ENCODE data around the gene ZDHHC7.

Gene ZDHHC7

DNA sequence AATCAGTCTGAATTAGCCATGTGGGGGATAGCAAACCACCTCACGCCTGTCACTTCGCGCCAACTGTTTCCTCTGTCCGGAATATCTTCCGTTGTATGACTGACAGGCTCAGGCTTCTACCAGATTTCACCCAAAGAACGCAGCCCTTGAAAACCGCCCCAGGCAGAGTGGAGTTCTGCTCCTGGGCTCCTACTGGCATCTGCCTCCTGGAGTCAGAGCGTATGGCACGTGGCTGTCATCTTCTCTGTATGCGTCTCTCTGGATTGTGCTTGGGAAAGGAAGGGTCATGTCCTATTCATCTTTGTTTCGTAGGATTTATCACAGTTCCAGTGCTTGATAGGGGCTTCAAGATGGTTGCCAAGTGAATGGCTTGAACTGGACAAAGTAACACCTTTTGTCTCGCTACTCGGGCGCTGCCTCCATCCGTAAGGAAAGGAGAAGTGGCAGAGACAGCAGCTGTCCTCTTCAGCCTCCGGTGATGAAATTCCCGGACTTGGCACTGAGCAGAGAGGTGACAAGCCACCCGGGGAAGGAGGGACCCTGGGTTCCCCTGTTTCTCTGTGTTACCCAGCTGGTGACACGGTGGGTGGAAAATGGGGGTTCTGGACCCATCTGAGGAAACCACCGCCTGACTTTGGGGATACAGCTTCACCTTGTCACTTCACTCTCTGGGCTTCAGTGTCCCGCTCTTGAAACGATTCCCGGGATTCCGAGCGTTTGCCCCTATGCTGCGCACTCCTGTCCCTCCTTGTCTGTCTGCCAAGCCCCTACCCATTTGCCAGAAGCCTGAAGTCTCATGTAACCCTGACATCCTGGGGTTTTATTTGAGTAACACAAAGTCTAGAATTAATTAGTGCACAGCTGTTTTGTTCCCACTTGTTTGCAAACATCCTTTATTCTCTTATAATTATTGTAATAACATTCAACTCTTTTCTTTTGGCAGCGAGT lies 30.2 kb upstream of the ZDHHC7 start:
- TF ChIP-seq, protein P1, sequence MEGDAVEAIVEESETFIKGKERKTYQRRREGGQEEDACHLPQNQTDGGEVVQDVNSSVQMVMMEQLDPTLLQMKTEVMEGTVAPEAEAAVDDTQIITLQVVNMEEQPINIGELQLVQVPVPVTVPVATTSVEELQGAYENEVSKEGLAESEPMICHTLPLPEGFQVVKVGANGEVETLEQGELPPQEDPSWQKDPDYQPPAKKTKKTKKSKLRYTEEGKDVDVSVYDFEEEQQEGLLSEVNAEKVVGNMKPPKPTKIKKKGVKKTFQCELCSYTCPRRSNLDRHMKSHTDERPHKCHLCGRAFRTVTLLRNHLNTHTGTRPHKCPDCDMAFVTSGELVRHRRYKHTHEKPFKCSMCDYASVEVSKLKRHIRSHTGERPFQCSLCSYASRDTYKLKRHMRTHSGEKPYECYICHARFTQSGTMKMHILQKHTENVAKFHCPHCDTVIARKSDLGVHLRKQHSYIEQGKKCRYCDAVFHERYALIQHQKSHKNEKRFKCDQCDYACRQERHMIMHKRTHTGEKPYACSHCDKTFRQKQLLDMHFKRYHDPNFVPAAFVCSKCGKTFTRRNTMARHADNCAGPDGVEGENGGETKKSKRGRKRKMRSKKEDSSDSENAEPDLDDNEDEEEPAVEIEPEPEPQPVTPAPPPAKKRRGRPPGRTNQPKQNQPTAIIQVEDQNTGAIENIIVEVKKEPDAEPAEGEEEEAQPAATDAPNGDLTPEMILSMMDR (conservative IDR thresholded peaks at IDR 0.05): no peak
- no peak overlapping the region for H3K27ac ChIP-seq

DNA sequence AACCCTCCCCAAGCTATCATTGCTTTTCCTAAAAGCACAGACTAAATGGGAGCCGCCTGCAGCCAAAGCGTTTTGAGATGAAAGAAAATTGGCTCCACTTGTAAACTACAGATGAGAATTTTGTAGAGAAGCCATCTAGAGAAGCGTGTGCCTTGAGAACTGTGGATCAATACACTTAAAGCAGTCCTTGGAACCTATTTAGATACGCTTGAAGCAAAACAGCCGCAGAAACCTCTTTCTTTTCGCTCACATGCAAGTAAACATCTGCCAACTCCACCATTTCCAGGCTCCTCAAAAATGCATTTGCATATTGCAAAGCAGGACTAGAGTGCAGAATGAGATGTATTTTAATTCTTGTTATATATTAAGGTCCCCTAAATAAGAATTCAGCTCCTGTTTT lies 29.4 kb upstream of the ZDHHC7 start:
- H3K27ac ChIP-seq: no peak overlapping the region
- TF ChIP-seq, protein P1 (conservative IDR thresholded peaks at IDR 0.05): no peak

DNA sequence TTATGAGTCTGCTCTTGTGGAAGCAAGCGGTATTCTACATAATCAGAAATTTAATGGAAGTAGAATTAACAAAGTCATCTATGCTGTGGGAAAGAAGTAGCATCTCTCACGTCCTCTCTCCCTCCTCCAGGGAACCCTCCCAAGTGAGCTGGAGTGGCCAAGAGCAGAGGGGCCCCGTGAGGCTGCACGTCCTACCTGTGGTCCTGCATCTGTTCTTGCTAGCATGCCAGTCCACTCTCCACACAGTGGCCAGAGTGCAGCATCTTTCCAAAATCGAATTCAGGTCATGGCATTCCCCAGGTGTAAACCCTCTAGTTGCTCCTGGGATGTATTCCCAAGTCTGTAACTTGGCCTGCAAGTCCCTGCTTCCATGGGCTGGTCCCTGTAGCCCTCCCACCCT lies 26.4 kb upstream of the ZDHHC7 start:
- TF ChIP-seq, protein P1 (conservative IDR thresholded peaks at IDR 0.05): no peak
- H3K27ac ChIP-seq: no peak overlapping the region

DNA sequence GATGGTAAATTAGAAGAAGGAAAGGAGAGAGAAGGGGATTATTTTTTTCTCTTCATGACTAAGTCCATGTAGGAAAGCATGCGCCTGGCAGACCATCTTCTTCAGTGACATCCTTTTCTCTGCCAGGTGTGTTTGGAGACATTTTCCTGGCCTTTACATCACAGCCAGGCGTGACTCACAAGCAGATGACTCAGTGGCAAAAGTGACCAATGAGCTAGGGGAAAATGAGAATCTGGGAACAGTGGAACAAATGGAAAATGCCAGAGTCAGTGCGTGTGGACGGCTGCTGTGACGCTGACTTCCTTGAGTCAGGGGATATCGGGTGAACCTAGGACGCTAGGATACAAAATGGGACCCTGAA lies 25.7 kb upstream of the ZDHHC7 start:
- TF ChIP-seq, protein P1 (conservative IDR thresholded peaks at IDR 0.05): no peak
- no peak overlapping the region for H3K27ac ChIP-seq

DNA sequence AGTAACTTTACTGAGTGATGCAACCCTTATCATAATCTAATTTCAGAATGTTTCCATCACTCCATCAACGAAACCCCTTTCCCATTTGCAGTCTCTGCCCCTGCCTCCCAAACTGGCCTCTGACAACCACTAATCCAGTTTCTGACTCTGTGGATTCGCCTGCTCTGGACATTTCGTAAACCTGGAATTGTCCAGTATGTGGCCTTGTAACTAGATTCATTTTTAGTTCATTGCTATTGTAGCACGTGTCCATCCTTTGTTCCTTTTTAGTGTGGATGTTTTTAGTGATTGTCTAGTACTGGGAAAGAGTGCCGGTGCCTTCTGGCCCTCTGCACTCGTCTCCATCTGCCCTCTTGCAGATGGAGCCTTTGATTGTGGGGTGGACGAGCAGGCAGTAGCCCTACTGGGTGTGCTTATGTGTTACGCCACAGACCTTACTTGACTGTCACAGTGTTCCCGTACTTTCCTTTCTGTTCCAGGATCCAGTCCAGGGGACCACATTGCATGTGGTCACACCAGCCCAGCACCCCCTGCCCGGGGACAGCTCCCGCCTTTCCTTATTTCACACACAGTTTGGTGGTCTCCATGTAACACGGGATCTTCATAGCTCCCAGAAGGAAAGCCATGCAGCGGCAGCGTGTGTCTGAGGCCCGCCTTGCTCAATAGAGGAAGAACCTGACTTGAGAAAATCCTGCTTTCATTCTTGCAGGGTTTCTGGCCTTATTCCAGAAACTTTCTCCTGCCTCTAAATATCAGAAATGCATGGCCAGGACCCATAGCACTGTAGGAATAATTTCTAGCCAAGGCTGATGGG lies 25.1 kb upstream of the ZDHHC7 start:
- TF ChIP-seq, protein P1 (conservative IDR thresholded peaks at IDR 0.05): no peak
- no peak overlapping the region for H3K27ac ChIP-seq

DNA sequence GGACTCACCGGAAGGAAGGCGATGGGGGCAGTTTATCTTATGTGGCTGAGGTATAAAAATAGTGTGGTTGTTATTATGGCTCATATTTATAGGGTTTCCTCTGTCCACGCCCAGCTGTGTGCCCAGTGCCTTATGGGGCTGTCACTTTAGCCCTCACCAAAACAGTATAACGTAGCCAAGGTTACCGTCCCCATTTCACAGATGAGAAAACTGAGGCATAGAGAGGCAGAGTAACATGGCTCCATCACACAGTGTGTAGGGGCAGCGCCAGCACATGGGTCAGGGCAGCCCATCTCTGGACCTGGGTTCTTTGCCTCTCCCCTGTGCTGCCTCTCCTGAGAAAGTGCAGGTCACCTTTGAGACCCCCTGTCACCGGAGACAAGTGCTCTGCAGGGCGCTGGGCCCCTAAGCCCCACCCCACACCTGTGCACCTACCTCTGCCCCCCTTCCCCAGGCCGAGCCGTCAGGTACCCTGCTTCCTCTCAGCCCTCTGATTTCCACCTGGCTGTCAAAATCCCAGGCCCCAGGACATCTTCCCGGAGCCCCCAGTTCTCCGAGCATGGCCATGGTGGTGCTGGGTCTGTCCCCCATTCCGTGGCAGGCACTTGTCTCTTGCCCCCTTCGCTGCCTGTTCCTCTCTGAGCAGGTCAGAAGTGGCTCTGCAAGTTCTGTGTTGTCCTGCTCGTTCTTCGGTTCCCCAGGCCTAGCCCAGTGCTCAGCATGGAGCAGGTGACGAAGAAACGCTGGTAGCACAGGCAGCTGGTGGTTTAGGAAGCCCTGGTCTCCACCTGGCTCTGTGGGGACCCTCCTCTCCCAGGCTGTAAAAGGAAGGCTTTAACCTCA lies 23.5 kb upstream of the ZDHHC7 start:
- no peak overlapping the region for H3K27ac ChIP-seq
- TF ChIP-seq, protein P1 (conservative IDR thresholded peaks at IDR 0.05): no peak
